Medulla oblongata (tissue), 1 donor: ENCODE measurements around the gene DEDD.
"Not testable (repeated sequence)": the region's sequence is repeated elsewhere in the genome, so short reads cannot be mapped to it uniquely, and the experiment has no call there.

ENCODE experiments used
- DNase-seq: peaks from one replicate; pipeline ENCODE4 v3.0.0-alpha.2; 2015; ENCODE audit errors: extremely low spot score

DEDD gene

DNA sequence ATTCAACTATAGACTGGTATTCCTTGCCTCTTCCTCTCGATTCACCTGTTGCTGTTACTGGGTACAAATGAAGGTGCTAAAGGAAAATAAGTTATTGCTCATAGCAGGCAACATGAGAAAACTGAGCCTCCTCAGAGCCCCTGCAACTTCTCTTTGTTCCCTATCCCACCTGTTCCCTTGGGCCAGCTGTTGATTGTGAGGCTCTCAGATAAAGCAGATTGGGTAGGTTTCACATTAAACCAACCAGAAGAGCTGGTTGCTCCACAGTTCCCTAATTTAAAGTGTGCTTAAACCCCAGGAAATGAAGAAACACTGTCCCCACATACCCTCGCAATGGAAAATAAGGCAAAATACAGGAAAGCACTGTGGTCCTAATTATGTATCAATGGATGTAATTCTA is 4.8 kb downstream of the DEDD start:
- no peak for DNase-seq

DNA sequence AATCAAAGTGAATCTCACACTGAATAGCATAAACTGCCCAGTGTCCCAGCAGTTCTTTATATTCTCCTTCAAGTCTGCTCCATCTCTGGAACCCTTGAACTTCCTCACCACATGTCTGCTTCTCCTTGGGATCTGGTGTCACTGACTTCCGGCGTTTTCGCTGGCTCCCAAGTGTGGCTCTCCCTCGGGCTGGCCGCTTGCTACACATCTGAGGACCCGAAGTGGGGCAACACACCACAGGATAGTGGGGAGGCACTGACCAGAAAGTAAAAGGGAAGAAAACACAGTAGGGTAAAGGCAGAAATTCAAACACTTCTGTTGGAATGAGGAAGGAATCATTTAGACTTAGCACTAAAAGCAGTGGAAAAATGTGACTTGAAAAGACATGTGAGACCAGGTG is 9.5 kb downstream of the DEDD start:
- DNase-seq: no peak

DNA sequence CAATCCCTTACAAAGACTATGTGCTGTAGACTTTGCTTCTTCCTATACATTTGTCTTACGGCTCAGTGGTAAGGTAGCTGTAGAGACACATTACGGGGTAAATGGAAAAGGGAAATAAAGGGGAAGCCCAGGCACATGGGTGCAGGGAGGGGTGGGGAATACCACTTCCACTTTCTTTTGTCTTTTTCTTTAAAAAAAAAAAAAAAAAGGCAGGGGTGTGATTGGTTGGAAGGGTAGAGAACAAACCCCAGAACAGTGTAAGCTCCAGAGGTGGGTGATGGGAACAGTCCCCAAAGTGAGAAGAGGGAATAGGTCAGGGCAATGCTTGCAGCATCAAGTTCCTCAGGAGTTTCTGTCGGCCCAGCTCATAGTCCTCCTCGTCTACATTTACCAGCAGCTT is 10.6 kb downstream of the DEDD start:
- peak; percentile 56 for DNase-seq

DNA sequence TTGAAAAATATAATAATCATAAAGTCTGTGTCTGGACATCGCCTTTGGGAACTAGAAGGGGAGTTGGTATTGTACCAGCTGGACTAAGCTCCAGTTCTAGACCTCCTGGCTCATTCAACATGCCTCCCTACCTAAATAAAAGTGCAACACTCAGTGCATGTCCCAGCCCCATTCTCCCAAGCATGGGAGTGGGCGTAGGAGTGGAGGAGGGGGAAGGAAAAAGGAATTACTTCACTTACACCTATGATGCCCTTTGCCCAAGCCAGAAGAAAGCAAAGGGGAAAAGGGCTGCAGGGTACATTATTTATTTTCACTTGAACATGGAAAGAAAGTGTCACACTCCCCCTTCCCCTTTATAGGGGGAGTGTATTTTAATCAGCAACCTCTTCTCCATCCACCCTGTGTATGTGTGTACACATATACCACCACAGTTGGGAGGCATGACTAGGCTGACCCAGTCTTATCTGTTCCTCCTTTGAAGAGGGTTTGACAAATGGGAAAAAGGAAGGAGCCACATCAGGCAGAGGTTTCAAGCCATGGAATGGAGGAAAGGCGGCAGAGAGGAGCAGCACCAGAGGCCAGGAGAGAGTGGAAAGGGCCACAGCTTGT is 11.3 kb downstream of the DEDD start:
- DNase-seq: no peak

DNA sequence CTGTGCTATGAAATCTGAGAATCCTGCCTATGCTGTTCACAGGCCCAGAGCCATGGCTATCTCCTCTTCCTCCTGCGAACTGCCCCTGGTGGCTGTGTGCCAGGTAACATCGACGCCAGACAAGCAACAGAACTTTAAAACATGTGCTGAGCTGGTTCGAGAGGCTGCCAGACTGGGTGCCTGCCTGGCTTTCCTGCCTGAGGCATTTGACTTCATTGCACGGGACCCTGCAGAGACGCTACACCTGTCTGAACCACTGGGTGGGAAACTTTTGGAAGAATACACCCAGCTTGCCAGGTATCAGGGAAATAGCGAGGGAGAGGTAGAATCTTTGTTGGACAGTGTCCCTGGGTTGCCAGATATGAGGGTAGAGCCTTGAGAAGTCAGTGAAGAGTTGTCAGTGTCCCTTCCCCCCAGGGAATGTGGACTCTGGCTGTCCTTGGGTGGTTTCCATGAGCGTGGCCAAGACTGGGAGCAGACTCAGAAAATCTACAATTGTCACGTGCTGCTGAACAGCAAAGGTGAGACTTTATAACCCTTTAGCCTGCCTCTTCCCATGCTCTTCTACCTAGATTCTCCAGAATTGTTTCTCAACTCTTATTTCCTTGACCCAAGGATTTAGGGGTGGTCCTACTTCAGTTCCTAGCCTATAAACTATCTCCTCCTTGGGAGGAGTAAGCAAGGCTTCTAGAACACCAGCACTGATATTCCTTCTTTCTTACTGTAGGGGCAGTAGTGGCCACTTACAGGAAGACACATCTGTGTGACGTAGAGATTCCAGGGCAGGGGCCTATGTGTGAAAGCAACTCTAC is 13.2 kb downstream of the DEDD start:
- no peak for DNase-seq

DNA sequence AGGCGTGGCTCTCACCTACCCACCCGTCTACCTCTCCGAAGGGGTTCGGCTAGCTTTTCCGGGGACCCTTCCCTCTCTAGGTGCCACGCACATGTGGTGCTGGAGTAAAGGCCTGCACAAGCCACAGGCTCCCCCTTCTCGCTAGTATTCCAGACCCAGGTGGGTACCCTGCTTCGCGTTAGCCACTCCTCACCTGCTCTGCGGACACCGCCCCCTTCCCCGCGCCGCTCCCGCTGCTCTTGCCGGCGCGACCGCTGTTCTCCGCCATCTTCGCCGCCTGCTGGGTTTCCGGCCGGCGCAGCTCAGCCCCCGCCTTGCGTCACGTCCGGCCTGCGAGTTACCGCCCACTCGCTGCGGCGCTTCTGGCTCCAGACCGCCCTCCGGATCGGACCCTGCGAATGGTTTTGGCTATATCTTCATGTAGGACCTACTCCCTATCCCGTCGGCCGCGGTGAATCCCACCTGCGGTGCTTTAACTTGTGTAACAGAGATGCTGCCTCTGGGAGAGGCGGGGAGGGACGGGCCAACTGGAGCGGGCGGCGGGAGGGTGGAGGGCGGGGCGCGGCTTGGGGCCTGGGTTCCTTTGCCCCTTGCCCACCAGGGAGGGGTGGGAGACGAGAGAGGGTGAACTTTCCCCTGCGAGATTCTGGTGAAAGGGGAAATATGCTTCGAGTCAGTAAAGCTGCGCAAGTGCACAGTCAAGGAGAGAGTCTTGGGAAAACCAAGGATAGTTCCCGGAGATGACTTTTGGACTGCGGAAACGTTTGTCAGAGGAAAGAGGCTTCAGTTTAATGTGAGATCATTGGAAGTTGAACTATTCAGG is 14.5 kb downstream of the DEDD start, which contains the start of the genes NIT1 and PFDN2:
TSS of gene NIT1 (plus strand) at position 347 of the 823 bp plus-strand sequence. CDS start at position 419, 72 bp downstream.
TSS of gene PFDN2 (minus strand) at position 279 of the 823 bp plus-strand sequence. CDS start at position 268, 11 bp downstream.
- DNase-seq: peak; percentile 84

DNA sequence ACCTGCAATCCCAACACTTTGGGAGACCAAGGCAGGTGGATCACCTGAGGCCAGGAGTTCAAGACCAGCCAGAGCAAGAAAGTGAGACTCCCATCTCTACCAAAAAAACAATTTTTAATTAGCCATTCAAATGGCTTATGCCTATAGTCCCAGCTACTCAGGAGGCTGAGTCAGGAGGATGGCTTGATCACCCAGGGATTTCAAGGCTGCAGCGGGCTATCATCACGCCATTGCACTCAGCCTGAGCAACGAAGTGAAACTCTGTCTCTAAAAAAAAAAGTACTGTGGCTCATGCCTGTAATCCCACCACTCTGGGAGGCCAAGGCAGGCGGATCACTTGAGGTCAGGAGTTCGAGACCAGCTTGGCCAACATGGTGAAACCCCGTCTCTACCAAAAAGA is 16.5 kb downstream of the DEDD start:
- DNase-seq: not testable (repeated sequence)

DNA sequence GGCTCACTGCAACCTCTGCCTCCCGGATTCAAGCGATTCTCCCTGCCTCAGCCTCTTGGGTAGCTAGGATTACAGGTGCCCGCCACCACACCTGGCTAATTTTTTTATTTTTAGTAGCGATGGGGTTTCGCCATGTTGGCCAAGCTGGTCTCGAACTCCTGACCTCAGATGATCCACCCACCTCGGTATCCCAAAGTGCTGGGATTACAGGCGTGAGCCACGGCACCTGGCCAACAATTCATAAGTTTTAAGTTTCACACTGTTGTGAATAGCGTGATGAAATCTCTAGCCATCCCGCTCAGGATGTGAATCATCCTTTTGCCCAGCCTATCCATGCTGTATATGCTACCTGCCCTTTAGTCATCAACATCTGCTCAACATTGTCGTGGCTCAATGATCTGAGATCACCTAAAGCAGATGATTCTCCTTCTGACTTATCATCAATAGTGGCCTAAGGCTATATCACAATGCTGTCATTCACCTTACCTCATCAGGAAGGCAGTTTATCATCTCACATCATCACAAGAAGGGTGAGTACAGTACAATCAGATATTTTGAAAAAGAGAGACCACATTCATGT is 17.2 kb downstream of the DEDD start:
- no peak for DNase-seq

DNA sequence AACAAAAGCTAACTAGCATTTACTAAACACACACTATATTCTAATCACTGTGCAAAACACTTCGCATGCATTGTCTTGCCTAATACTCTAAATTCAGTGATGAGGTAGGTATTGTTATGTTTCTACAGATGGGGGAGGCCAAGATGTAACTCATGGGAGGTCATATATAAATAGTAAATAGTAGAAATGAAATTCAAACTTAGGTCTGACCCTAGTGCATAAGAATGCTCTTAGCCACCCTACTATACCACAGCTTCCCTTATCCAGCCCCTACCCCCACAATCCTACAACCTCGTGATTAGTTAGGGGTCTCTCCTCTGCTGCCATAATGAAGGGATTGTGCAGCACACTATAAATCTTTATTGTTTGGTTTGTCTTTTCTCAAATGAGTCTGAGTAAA is 17.9 kb downstream of the DEDD start:
- DNase-seq: no peak

DNA sequence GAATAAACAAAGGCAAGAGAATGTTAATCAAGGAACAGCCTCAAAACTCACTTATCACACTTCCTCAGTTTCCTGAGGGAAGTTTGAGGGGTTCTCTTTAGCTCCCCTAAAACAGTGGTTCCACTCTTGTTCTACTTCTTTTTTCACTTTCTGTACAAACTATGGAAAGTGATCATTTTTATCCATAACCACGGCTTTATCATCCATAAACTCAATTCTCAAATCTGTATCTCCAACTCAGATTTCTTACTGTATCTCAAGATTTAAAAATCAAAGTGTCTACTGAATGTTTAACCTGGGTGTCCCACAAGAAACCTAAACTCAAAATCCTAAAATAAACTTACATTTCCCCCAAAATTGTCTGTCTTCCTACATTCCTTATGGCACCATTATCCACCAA is 18.6 kb downstream of the DEDD start:
- no peak for DNase-seq

DNA sequence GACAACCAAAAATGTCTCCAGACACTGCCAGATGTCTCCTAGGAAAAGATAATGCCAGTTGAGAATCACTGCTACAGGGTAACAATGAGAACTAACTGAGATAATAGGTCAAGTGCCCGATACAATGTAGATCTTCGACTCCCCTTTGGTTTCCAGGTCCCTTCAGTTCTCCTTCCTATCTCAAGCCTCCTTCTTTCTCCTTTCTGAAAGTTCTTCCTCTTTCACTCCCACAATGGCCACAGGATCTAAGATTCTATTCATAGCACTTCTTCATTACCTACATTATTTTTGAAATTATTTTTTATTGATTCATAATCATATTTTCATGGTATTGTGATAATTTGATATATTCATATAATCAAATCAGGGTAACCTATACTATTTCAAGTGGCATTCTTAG is 20.9 kb downstream of the DEDD start:
- DNase-seq: no peak

DNA sequence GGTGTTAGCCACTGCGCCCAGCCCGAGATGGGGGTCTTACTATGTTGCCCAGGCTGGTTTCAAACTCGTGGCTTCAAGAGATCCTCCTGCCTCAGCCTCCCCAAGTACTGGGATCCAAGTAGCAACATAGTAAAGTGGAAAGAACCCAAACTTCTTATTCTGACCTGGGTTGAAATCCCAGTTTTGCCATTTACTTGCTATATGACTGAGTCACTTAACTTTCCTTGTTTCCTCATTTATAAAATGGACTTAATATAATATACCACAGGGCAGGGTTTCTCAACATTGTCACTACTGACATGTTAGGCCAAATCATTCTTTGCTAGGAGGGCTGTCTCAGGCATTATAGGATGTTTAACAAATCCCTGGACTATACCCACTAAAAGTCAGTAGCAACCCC is 21.4 kb downstream of the DEDD start:
- no peak for DNase-seq

DNA sequence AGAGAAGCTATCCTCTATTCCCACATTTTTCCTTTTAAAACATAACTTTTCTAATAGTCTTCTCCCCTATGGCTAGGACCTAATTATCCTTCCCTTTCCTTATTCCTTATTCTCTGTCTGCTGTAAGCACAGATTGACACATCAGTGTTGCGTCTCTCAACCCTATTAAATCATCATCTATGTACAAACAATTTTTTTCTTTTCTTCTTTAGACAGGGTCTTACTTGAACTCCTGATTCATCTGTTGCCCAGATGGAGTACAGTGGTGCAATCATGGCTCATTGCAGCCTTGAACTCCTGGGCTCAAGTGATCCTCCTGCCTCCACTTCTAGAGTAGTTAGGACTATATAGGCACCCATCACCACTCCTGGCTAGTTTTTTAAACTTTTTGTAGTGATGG is 26.0 kb downstream of the DEDD start:
- DNase-seq: no peak

DNA sequence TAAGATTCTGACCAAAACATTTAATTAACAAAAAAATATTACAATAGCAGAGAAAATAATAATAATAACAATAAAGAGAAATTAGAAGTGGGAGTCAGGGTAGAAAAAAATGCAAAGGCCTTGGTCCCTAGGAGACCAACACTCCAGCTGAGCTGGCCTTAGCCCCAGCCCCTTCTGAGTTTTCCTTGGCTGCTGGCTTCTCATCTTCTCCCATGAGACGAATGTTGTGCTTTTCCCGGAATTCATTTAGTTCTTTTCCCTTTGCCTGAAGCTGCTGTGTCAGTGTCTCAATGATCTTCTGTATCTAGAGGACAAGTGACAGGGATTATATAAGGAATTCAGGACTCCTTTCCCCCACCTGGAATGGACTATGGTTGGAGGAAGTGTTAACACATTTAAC is 31.9 kb downstream of the DEDD start:
- DNase-seq: no peak

DNA sequence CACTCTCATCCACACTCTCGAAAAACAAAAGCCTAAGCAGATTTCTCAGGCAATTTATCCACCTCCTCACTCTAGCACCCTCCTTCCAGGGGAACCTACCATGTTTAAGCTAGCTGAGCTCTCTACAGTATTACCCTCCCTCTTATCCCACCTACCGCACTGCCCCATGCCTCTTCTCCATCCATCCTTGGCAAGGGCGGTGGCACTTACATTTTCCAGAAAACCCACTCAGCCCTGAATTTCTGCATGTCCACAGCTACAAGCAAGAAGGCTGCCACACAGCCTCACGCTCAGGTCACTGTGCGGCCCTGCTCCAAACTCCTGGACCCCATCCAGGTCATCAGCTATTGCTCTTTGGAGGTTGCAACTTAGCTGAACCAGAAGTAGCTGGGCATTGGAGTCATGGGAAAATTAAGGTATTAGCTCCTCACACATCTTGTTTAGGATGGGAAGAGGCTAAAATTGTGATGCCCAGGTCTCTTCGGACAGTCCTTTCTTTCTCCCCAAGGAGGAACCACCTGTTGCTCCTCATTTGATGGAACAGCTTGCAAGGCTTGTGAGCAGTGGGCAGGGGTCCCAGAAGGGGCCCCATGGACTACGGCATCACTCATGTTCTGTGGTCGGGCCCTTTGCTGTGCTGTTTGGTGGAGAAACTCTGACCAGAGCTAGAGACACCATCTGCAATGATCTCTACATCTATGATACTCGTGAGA is 33.2 kb downstream of the DEDD start:
- no peak for DNase-seq

DNA sequence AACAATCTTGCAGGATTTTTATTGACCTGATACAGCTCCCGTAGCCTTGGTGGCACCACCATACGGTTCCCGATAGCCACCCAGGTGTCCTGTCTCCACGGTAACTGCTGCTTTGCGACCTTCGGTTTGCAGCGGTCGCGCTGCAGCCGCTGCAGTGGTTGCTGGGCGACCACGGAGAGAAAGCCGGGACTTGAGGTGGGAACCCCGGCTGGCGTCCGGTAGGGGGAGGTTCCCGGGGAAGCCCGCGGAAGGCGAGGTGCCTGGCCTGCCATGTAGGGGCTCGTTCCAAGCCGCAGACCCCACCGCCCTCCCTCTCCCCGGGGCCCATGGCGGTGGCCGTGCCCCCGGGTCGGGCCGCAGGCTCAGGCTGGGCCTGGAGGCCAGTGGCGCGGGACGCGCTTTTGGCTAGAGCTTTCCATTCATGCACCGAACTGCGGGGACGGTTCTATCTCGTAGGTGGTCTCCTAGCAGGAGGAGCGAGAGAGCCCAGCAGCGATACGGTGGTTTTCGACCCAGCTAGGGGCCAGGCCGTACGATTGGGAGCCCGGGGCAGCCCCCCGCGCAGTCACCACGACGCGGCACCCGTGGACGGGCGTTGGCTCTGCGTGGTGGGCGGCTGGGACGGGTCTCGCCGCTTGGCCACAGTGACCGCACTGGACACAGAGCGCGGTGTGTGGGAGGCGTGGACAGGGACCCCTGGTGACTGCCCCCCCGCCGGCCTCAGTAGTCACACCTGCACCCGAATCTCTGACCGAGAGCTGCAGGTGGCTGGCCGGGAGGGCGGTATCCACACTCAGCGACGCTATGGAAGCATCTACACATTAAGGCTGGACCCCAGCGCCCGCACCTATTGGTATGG is 34.0 kb downstream of the DEDD start, which contains the start of gene KLHDC9:
TSS of gene KLHDC9 (plus strand) at position 152 of the 859 bp plus-strand sequence. CDS start at position 327, 175 bp downstream.
- DNase-seq: no peak

DNA sequence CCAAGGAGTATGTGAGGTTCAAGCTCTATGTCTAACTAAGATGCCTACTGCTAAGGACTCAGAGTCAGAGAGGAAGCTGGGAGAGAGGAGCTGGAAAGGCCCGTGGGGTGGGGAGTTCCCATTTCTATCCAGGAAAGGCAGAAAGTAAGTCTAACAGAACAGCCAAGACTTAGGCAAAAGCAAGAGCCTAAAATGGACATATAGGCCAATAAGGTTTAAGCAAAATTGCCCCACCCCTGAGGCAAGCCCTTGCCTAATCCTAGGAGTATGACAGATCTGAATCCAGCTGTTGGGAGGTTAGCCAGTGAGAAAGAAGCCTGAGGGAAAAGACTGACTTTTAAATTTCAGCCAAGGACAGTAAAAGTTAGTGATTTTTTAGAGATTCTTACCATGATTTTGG is 35.9 kb downstream of the DEDD start:
- DNase-seq: no peak

DNA sequence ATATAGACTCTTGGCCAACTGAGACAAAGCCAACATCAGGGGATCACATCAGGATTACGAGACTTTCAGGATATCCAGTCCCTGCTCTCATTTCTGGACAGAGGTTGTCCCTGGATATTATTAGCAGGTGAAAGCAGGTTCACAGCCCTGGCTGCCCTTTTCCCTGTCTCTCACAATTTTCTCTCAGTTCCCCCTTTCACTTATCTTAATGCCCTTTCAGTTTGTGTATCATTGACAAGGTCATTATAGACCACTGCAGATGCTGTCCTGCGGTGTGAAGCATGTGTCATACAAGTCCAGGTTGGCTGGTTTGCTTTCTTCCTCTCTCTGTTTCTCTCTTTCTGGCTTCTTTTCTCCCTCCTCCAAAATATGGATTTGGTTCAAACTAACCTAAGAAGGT is 36.5 kb downstream of the DEDD start:
- DNase-seq: no peak

DNA sequence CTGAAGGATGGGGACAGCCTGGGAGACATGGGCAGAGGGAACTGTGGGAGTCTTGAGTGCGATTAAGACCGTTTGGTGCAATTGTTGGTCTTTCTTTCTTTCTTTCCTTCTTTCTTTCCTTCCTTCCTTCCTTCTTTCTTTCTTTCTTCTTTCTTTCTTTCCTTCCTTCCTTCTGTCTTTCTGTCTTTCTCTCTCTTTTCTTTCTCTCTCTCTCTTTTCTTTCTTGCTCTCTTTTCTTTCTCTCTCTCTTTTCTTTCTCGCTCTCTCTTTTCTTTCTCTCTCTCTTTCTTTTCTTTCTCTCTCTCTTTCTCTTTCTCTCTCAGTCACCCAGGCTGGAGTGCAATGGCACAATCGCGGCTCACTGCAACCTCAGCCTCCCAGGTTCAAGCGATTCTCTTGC is 37.2 kb downstream of the DEDD start:
- DNase-seq: no peak

DNA sequence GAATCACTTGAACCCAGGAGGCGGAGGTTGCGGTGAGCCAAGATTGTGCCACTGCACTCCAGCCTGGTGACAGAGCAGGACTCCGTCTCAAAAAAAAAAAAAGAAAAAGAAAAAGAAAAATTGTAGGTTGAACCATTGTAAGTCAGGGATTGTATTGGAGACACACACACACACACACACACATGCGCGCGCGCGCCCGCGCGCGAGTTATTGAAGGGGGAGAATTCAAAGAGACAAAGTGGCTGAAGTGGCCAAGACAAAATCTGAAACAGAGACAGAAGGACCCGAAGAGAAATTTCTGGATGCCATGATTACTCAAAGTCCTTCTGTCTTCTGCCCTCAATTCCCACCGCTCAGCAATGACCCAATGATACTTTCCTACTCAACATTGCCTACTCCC is 38.0 kb downstream of the DEDD start:
- DNase-seq: no peak
